Measurements from ENCODE around the gene RPS21.
"Not testable (repeated sequence)": the region's sequence is repeated elsewhere in the genome, so short reads cannot be mapped to it uniquely, and the experiment has no call there.

Gene RPS21

GRCh38 chr20:62412194-62413024, 25.5 kb downstream of the RPS21 start:
- no peak for DNase-seq

- no peak for DNase-seq
Observed at GRCh38 chr20:62413025-62413570, 26.2 kb downstream of the RPS21 start.

- DNase-seq = no peak
Observed at GRCh38 chr20:62413896-62414481, 27.1 kb downstream of the RPS21 start.

- DNase-seq = no peak
Observed at GRCh38 chr20:62415354-62416111, 28.6 kb downstream of the RPS21 start.

- no peak for DNase-seq
Observed at GRCh38 chr20:62416651-62417637, 30.0 kb downstream of the RPS21 start.

- DNase-seq = no peak
Observed at GRCh38 chr20:62417981-62418708, 31.2 kb downstream of the RPS21 start.

- no peak for DNase-seq
Observed at GRCh38 chr20:62418709-62419487, 32.0 kb downstream of the RPS21 start.

- DNase-seq = no peak
Observed at GRCh38 chr20:62419759-62420158, 32.9 kb downstream of the RPS21 start.

- DNase-seq = no peak
Observed at GRCh38 chr20:62420846-62421715, 34.2 kb downstream of the RPS21 start.

- no peak for DNase-seq
Observed at GRCh38 chr20:62421716-62421990, 34.8 kb downstream of the RPS21 start.

- no peak for DNase-seq
Observed at GRCh38 chr20:62422636-62423325, 35.9 kb downstream of the RPS21 start.

- DNase-seq = no peak
Observed at GRCh38 chr20:62423326-62423706, 36.4 kb downstream of the RPS21 start.

GRCh38 chr20:62424249-62425107, 37.6 kb downstream of the RPS21 start:
- no peak for DNase-seq

GRCh38 chr20:62425281-62426058, 38.6 kb downstream of the RPS21 start:
- no peak for DNase-seq

GRCh38 chr20:62426059-62426348, 39.1 kb downstream of the RPS21 start:
- not testable (repeated sequence) for DNase-seq

GRCh38 chr20:62426699-62427131, 39.8 kb downstream of the RPS21 start:
- no peak for DNase-seq
